Thyroid gland (tissue), 4 donors: ENCODE measurements around the gene GGT6.

Source experiments
- CTCF ChIP-seq, 6 experiments: fragments of 200-600 bp in 3 of 6; fragments of 450-650 bp in 3 of 6; sonication (generic) in 3 of 6; IDR thresholded peaks; one replicate each; pipeline ENCODE4 v1.5.1; 2016 to 2019; ENCODE audit warnings: antibody characterized with exemption in 6 of 6, mild to moderate bottlenecking in 2 of 6, inconsistent platforms in 1 of 6, moderate library complexity in 1 of 6
- POLR2A ChIP-seq, 2 donors: fragments of 450-650 bp; IDR thresholded peaks; one replicate each; pipeline ENCODE4 v1.6.1; 2017; ENCODE audit warnings: antibody characterized with exemption in 2 of 2, mild to moderate bottlenecking in 2 of 2, moderate library complexity in 1 of 2

- TF ChIP-seq CTCF (IDR thresholded peaks at IDR 0.05), result no peak
- TF ChIP-seq POLR2A (IDR thresholded peaks at IDR 0.05), result no peak
Measured at GRCh38 chr17:4597975-4598374, 37.6 kb upstream of the GGT6 start.
